CD4-positive, alpha-beta T cell (primary cell): ENCODE measurements around the gene XIRP1. TPM values are rescaled to one million over a fixed set of nuclear protein-coding genes. Genes with fewer than 3 reads are reported as not detected.

Experiments used
- ATAC-seq: fragments of 200-7000 bp; cut with Tn5 transposase; one replicate; pipeline ENCODE4 v1.10.0; 2022; ENCODE audit warnings: mild to moderate bottlenecking; ENCODE audit not compliant: poor library complexity
- CTCF ChIA-PET: fragments of 350-600 bp; sonication (Branson Sonifier 250); formaldehyde crosslinking; loops from one replicate; lab custom pipeline; 2021; ENCODE audit warnings: antibody characterized with exemption, inconsistent platforms; lab: Charles Lee
- POLR2A ChIA-PET: fragments of 350-600 bp; sonication (Branson Sonifier 250); formaldehyde crosslinking; loops from one replicate; lab custom pipeline; 2021; ENCODE audit warnings: antibody characterized with exemption, inconsistent platforms; lab: Charles Lee
- DNase-seq, 14 experiments: peaks; one replicate each; pipeline ENCODE4 v3.0.0-alpha.2; 2013 to 2020; ENCODE audit warnings: mixed read lengths in 2 of 14
- H3K27ac ChIP-seq, 2 donors: one replicate each; pipeline versions ENCODE4 v1.5.1 to v1.7.0; 2013; ENCODE audit warnings: low read length in 2 of 2, low read depth in 1 of 2, mild to moderate bottlenecking in 1 of 2
- H3K27me3 ChIP-seq, 2 experiments: 1 replicate in 1 of 2; 2 replicates in 1 of 2; pipeline versions ENCODE4 v1.6.1 to v1.7.0; 2013; ENCODE audit warnings: low read length in 2 of 2, control low read depth in 1 of 2, mild to moderate bottlenecking in 1 of 2, moderate library complexity in 1 of 2; ENCODE audit not compliant: insufficient read depth in 2 of 2, control insufficient read depth in 1 of 2
- H3K36me3 ChIP-seq: one replicate; pipeline ENCODE4 v1.6.1; 2013; ENCODE audit warnings: low read length, control low read depth; ENCODE audit not compliant: insufficient read depth
- H3K4me1 ChIP-seq: one replicate; pipeline ENCODE4 v1.6.1; 2013; ENCODE audit warnings: low read length, control low read depth; ENCODE audit not compliant: insufficient read depth
- H3K4me3 ChIP-seq: one replicate; pipeline ENCODE4 v1.5.1; 2013; ENCODE audit warnings: mild to moderate bottlenecking, low read length, moderate library complexity
- H3K9me3 ChIP-seq, 2 experiments: 1 replicate in 1 of 2; 2 replicates in 1 of 2; pipeline versions ENCODE4 v1.6.1 to v1.7.0; 2013; ENCODE audit warnings: low read length in 2 of 2, mild to moderate bottlenecking in 2 of 2, control low read depth in 1 of 2, moderate library complexity in 1 of 2; ENCODE audit not compliant: control insufficient read depth in 1 of 2, insufficient read depth in 1 of 2
- H3K27ac Mint-ChIP-seq: one replicate; pipeline ENCODE4 v1.8.0; 2020; ENCODE audit warnings: mixed read lengths
- H3K27me3 Mint-ChIP-seq: one replicate; pipeline ENCODE4 v1.8.0; 2021; ENCODE audit warnings: mixed read lengths
- H3K36me3 Mint-ChIP-seq: one replicate; pipeline ENCODE4 v1.8.0; 2021; ENCODE audit warnings: low read depth, mixed read lengths
- H3K4me1 Mint-ChIP-seq: one replicate; pipeline ENCODE4 v1.8.0; 2021; ENCODE audit warnings: low read depth, mixed read lengths
- H3K4me3 Mint-ChIP-seq: one replicate; pipeline ENCODE4 v1.8.0; 2020; ENCODE audit warnings: mild to moderate bottlenecking, mixed read lengths
- H3K9me3 Mint-ChIP-seq: one replicate; pipeline ENCODE4 v1.8.0; 2020; ENCODE audit warnings: mixed read lengths
- CTCF ChIP-seq: fragments of 200-600 bp; IDR thresholded peaks from one replicate; pipeline ENCODE4 v1.8.0; 2022; ENCODE audit warnings: antibody characterized with exemption, mild to moderate bottlenecking
- intact Hi-C, 2 experiments: fragments of 100-400 bp; cut with DNase I in 1 of 2; cut with micrococcal nuclease in 1 of 2; formaldehyde crosslinking; loops; one replicate each; pipeline versions ENCODE4 v1.15.1 to v1.9.0; 2023 to 2025; cut with DNase I, micrococcal nuclease
- total RNA-seq, 174 experiments: library from RNA in 2 of 174; stranded (reverse) in 2 of 174; gene quantifications; one replicate each; pipeline ENCODE4 v1.2.3 and lab custom pipeline; 2021 to 2026

XIRP1 gene
- total RNA-seq, 2 experiments from 2014 or later: not detected

GRCh38 chr3:39144095-39144747 is 48.2 kb downstream of the XIRP1 start:
- Mint-ChIP-seq H3K27ac (peak overlapping the region; percentile 68), H3K36me3 (peaks cover 90% of the 10 kb centered on the region), H3K27me3 (no peaks in the 10 kb centered on the region), H3K9me3 (no peaks in the 10 kb centered on the region), H3K4me3 (peak overlapping the region; percentile 42), H3K4me1 (peaks cover 70% of the 10 kb centered on the region)
- POLR2A ChIA-PET: no interaction called here
- Histone ChIP-seq H3K27me3 (no peaks in the 10 kb centered on the region), H3K4me1 (peaks cover 55% of the 10 kb centered on the region), H3K9me3 (no peaks in the 10 kb centered on the region), H3K4me3 (no peak overlapping the region), H3K27ac (no peak overlapping the region), H3K36me3 (peaks cover 63% of the 10 kb centered on the region)
- intact Hi-C loops: loop anchor here in 1 of 2 experiments (10.0 kb wide), 1 partner anchor 89 kb away; the partner anchor contains the start of genes SCN11A and WDR48
- no peak for TF ChIP-seq CTCF
- ATAC-seq: no peak
- CTCF ChIA-PET: interaction anchor here (0.9 kb wide), 2 partner anchors 11 to 144 kb away, joined by 3 read pairs; no protein-coding TSS in a partner anchor
- DNase-seq: no peak

GRCh38 chr3:39143051-39143885 is 49.1 kb downstream of the XIRP1 start:
- intact Hi-C loops: loop anchor here in 1 of 2 experiments (10.0 kb wide), 1 partner anchor 88 kb away; the partner anchor contains the start of genes SCN11A and WDR48
- H3K27me3 Mint-ChIP-seq: no peaks in the 10 kb centered on the region
- no peak for TF ChIP-seq CTCF
- Histone ChIP-seq H3K9me3 (no peaks in the 10 kb centered on the region), H3K27ac (no peak overlapping the region), H3K36me3 (peaks cover 66% of the 10 kb centered on the region), H3K27me3 (no peaks in the 10 kb centered on the region), H3K4me3 (no peak overlapping the region), H3K4me1 (peaks cover 46% of the 10 kb centered on the region)
- no peaks in the 10 kb centered on the region for H3K9me3 Mint-ChIP-seq
- H3K4me3 Mint-ChIP-seq: peak overlapping the region; percentile 42
- H3K4me1 Mint-ChIP-seq: peaks cover 60% of the 10 kb centered on the region
- ATAC-seq (no peak), DNase-seq (no peak)
- peaks cover 91% of the 10 kb centered on the region for H3K36me3 Mint-ChIP-seq
- peak overlapping the region; percentile 68 for H3K27ac Mint-ChIP-seq
- ChIA-PET CTCF (interaction anchor here (0.9 kb wide), 2 partner anchors 10 to 145 kb away, joined by 3 read pairs; no protein-coding TSS in a partner anchor), POLR2A (no interaction called here)

- ATAC-seq (no peak), DNase-seq (no peak)
- ChIA-PET CTCF (no interaction called here), POLR2A (no interaction called here)
- peak overlapping the region; percentile 68 for H3K27ac Mint-ChIP-seq
- peak overlapping the region; percentile 55 for H3K4me3 Mint-ChIP-seq
- peaks cover 81% of the 10 kb centered on the region for H3K36me3 Mint-ChIP-seq
- TF ChIP-seq CTCF: no peak
- intact Hi-C loops: loop anchor here in 1 of 2 experiments (10.0 kb wide), 1 partner anchor 87 kb away; the partner anchor contains the start of genes SCN11A and WDR48
- Histone ChIP-seq H3K9me3 (no peaks in the 10 kb centered on the region), H3K36me3 (peaks cover 69% of the 10 kb centered on the region), H3K4me3 (no peak overlapping the region), H3K27ac (no peak overlapping the region), H3K27me3 (no peaks in the 10 kb centered on the region), H3K4me1 (peaks cover 34% of the 10 kb centered on the region)
- H3K9me3 Mint-ChIP-seq: no peaks in the 10 kb centered on the region
- H3K4me1 Mint-ChIP-seq: peaks cover 48% of the 10 kb centered on the region
- no peaks in the 10 kb centered on the region for H3K27me3 Mint-ChIP-seq
Observed at GRCh38 chr3:39142067-39142466, 50.3 kb downstream of the XIRP1 start.
